H9 (cell line): ENCODE data around the gene KAZN. TPM values are rescaled to one million over a fixed set of nuclear protein-coding genes. Genes with fewer than 3 reads are reported as not detected.

Experiments
- DNase-seq: peaks from one replicate; pipeline ENCODE4 v3.0.0-alpha.2; 2017
- H2AFZ ChIP-seq: one replicate; pipeline ENCODE4 v1.6.1; 2013; ENCODE audit warnings: mild to moderate bottlenecking, low read length, control low read depth, moderate library complexity
- H2AK5ac ChIP-seq: 2 replicates; pipeline ENCODE4 v1.6.1; 2013; ENCODE audit warnings: low read length, control low read depth, mixed read lengths; ENCODE audit not compliant: insufficient read length
- H2BK120ac ChIP-seq: one replicate; pipeline ENCODE4 v1.6.1; 2013; ENCODE audit warnings: low read depth, mild to moderate bottlenecking, low read length, control low read depth, inconsistent platforms; ENCODE audit not compliant: poor library complexity, severe bottlenecking
- H2BK12ac ChIP-seq: 2 replicates; pipeline ENCODE4 v1.6.1; 2013; ENCODE audit warnings: low read length, control low read depth, mixed read lengths, low read depth; ENCODE audit not compliant: insufficient read length
- H2BK15ac ChIP-seq: 2 replicates; pipeline ENCODE4 v1.6.1; 2013; ENCODE audit warnings: low read depth, low read length, control low read depth
- H2BK20ac ChIP-seq: one replicate; pipeline ENCODE4 v1.6.1; 2013; ENCODE audit warnings: low read depth, mild to moderate bottlenecking, low read length, control low read depth, inconsistent platforms; ENCODE audit not compliant: poor library complexity, severe bottlenecking
- H2BK5ac ChIP-seq: 2 replicates; pipeline ENCODE4 v1.6.1; 2013; ENCODE audit warnings: low read length, control low read depth, mixed read lengths; ENCODE audit not compliant: insufficient read length
- H3K14ac ChIP-seq: 2 replicates; pipeline ENCODE4 v1.6.1; 2013; ENCODE audit warnings: low read length, control low read depth; ENCODE audit not compliant: insufficient read depth
- H3K18ac ChIP-seq: 2 replicates; pipeline ENCODE4 v1.6.1; 2013; ENCODE audit warnings: low read depth, mild to moderate bottlenecking, mixed read lengths, low read length, control low read depth; ENCODE audit not compliant: insufficient read length
- H3K23ac ChIP-seq: 2 replicates; pipeline ENCODE4 v1.6.1; 2013; ENCODE audit warnings: low read length, control low read depth, mixed read lengths, low read depth; ENCODE audit not compliant: insufficient read length
- H3K23me2 ChIP-seq: 2 replicates; pipeline ENCODE4 v1.6.1; 2013; ENCODE audit warnings: low read depth, mild to moderate bottlenecking, mixed read lengths, low read length, control low read depth; ENCODE audit not compliant: insufficient read length, poor library complexity, severe bottlenecking
- H3K27ac ChIP-seq: 2 replicates; pipeline ENCODE4 v1.5.1; 2013; ENCODE audit warnings: low read length, control low read depth, mixed read lengths, low read depth; ENCODE audit not compliant: insufficient read length
- H3K27me3 ChIP-seq: 2 replicates; pipeline ENCODE4 v1.6.1; 2013; ENCODE audit warnings: low read length, control low read depth, inconsistent platforms; ENCODE audit not compliant: insufficient read depth
- H3K4ac ChIP-seq: 2 replicates; pipeline ENCODE4 v1.6.1; 2013; ENCODE audit warnings: low read depth, mild to moderate bottlenecking, control low read depth, inconsistent platforms, low read length, moderate library complexity
- H3K4me1 ChIP-seq: 2 replicates; pipeline ENCODE4 v1.6.1; 2013; ENCODE audit warnings: low read length, control low read depth, inconsistent platforms; ENCODE audit not compliant: insufficient read depth
- H3K4me2 ChIP-seq: 2 replicates; pipeline ENCODE4 v1.6.1; 2013; ENCODE audit warnings: low read length, control low read depth, mixed read lengths; ENCODE audit not compliant: insufficient read length, insufficient read depth
- H3K56ac ChIP-seq: 2 replicates; pipeline ENCODE4 v1.6.1; 2013; ENCODE audit warnings: low read depth, mild to moderate bottlenecking, mixed read lengths, low read length, control low read depth; ENCODE audit not compliant: insufficient read length
- H3K79me1 ChIP-seq: 2 replicates; pipeline ENCODE4 v1.6.1; 2013; ENCODE audit warnings: low read depth, mild to moderate bottlenecking, moderate library complexity, low read length, control low read depth, inconsistent platforms; ENCODE audit not compliant: insufficient read depth, poor library complexity, severe bottlenecking
- H3K79me2 ChIP-seq: 2 replicates; pipeline ENCODE4 v1.6.1; 2013; ENCODE audit warnings: low read length, control low read depth, inconsistent platforms; ENCODE audit not compliant: insufficient read depth
- H3K9ac ChIP-seq: 2 replicates; pipeline ENCODE4 v1.6.1; 2013; ENCODE audit warnings: low read length, control low read depth, mixed read lengths; ENCODE audit not compliant: insufficient read length; ENCODE audit errors: extremely low read depth
- H3K9me3 ChIP-seq: one replicate; pipeline ENCODE4 v1.6.1; 2013; ENCODE audit warnings: low read depth, low read length, inconsistent platforms; ENCODE audit not compliant: control insufficient read depth
- H3T11ph ChIP-seq: one replicate; pipeline ENCODE4 v1.6.1; 2013; ENCODE audit warnings: mild to moderate bottlenecking, low read length, control low read depth, inconsistent platforms
- H4K20me1 ChIP-seq: one replicate; pipeline ENCODE4 v1.6.1; 2013; ENCODE audit not compliant: control insufficient read depth, insufficient read length, insufficient read depth
- H4K5ac ChIP-seq: 2 replicates; pipeline ENCODE4 v1.6.1; 2013; ENCODE audit warnings: low read depth, mild to moderate bottlenecking, mixed read lengths, low read length, control low read depth; ENCODE audit not compliant: insufficient read length
- H4K8ac ChIP-seq: replicated peaks from 2 replicates; pipeline ENCODE4 v1.6.1; 2013; ENCODE audit warnings: low read length, control low read depth, mixed read lengths, low read depth; ENCODE audit not compliant: insufficient read length
- H4K91ac ChIP-seq: 2 replicates; pipeline ENCODE4 v1.6.1; 2013; ENCODE audit warnings: low read depth, mild to moderate bottlenecking, moderate library complexity, mixed read lengths, low read length, control low read depth; ENCODE audit not compliant: insufficient read length
- H3K27ac Mint-ChIP-seq, 3 experiments: 2 replicates in 2 of 3; 3 replicates in 1 of 3; pipeline ENCODE4 v1.8.0; 2020 to 2021; ENCODE audit warnings: mixed read lengths in 3 of 3, mild to moderate bottlenecking in 1 of 3, moderate library complexity in 1 of 3
- H3K27me3 Mint-ChIP-seq: 2 replicates; pipeline ENCODE4 v1.8.0; 2021; ENCODE audit warnings: low read depth, mild to moderate bottlenecking, moderate library complexity, mixed read lengths
- H3K36me3 Mint-ChIP-seq, 3 experiments: 2 replicates in 2 of 3; 3 replicates in 1 of 3; pipeline ENCODE4 v1.8.0; 2020 to 2021; ENCODE audit warnings: low read depth in 3 of 3, mixed read lengths in 3 of 3; ENCODE audit not compliant: insufficient read depth in 1 of 3
- H3K4me1 Mint-ChIP-seq, 2 experiments: 2 replicates each; pipeline ENCODE4 v1.8.0; 2020; ENCODE audit warnings: mixed read lengths in 2 of 2
- H3K4me3 Mint-ChIP-seq, 2 experiments: 2 replicates in 1 of 2; 3 replicates in 1 of 2; pipeline ENCODE4 v1.8.0; 2020 to 2021; ENCODE audit warnings: mild to moderate bottlenecking in 2 of 2, mixed read lengths in 2 of 2, moderate library complexity in 1 of 2
- H3K9me3 Mint-ChIP-seq, 2 experiments: 2 replicates in 1 of 2; 3 replicates in 1 of 2; pipeline ENCODE4 v1.8.0; 2020; ENCODE audit warnings: mild to moderate bottlenecking in 2 of 2, mixed read lengths in 2 of 2, moderate library complexity in 1 of 2
- WGBS: extraction: QIAGEN DNeasy Blood & Tissue Kit; methylation state at CpG from one replicate; pipeline ENCODE4 v1.1.7; 2013; ENCODE audit warnings: missing lambda C conversion rate, low lambda C conversion rate, mixed read lengths; ENCODE audit not compliant: insufficient read length; ENCODE audit errors: extremely low coverage; 5-methylcytosine and 5-hydroxymethylcytosine counted together
- total RNA-seq: library from RNA; stranded (reverse); gene quantifications from 2 replicates; pipeline ENCODE4 v1.2.1, GENCODE V29; 2021
- TF ChIP-seq, protein P1 (sequence below): fragments of 200-600 bp; sonication (generic); conservative IDR thresholded peaks from 3 replicates; pipeline ENCODE4 v1.8.0; 2021; ENCODE audit warnings: antibody characterized with exemption, mild to moderate bottlenecking

The KAZN gene
- total RNA-seq, 1 experiment from 2014 or later, result 7.6 TPM

DNA sequence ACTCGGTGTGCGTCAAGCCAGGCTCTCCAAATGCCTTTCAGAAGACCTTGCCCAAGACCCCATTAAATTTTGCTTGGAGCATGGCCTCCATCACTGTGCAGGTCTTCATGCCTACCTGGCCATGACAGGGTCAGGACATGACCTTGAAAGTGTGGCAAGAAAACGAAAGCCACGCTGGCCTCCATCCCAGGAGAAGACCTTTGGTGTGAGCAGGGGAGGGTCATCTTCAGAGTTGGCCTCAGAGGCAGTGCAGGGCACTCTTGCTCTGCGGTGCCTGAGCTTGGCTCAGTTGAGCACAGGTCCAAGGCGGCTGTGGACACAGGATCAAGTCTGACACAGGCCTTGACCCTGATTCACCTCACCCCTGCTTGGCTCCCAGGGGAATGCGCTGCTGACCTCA lies 373.6 kb downstream of the KAZN start:
- TF ChIP-seq, protein P1, sequence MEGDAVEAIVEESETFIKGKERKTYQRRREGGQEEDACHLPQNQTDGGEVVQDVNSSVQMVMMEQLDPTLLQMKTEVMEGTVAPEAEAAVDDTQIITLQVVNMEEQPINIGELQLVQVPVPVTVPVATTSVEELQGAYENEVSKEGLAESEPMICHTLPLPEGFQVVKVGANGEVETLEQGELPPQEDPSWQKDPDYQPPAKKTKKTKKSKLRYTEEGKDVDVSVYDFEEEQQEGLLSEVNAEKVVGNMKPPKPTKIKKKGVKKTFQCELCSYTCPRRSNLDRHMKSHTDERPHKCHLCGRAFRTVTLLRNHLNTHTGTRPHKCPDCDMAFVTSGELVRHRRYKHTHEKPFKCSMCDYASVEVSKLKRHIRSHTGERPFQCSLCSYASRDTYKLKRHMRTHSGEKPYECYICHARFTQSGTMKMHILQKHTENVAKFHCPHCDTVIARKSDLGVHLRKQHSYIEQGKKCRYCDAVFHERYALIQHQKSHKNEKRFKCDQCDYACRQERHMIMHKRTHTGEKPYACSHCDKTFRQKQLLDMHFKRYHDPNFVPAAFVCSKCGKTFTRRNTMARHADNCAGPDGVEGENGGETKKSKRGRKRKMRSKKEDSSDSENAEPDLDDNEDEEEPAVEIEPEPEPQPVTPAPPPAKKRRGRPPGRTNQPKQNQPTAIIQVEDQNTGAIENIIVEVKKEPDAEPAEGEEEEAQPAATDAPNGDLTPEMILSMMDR, result no peak
- Histone ChIP-seq H4K91ac (no peak overlapping the region), H3K4me1 (no peaks in the 10 kb centered on the region), H3K56ac (no peak overlapping the region), H3K18ac (no peak overlapping the region), H4K20me1 (no peaks in the 10 kb centered on the region), H3K79me1 (no peaks in the 10 kb centered on the region), H4K8ac (no peak overlapping the region), H3K9ac (no peak overlapping the region), H3T11ph (no peak overlapping the region), H2BK5ac (no peak overlapping the region), H3K27me3 (no peaks in the 10 kb centered on the region), H2BK15ac (no peak overlapping the region), H3K23ac (no peak overlapping the region), H3K79me2 (no peaks in the 10 kb centered on the region), H3K4ac (no peak overlapping the region), H2BK12ac (no peak overlapping the region), H3K14ac (no peak overlapping the region), H3K4me2 (no peak overlapping the region), H2AFZ (no peak overlapping the region), H2BK120ac (no peak overlapping the region), H3K9me3 (no peaks in the 10 kb centered on the region), H2AK5ac (no peak overlapping the region), H2BK20ac (no peak overlapping the region), H4K5ac (no peak overlapping the region), H3K23me2 (no peaks in the 10 kb centered on the region), H3K27ac (no peak overlapping the region)
- peaks cover 8 to 10% (median 10%) of the 10 kb centered on the region in 3 experiments; a peak in 6 of 7 replicates for H3K36me3 Mint-ChIP-seq
- H3K4me3 Mint-ChIP-seq, result no peak overlapping the region
- DNase-seq, result no peak
- peaks cover 4% of the 10 kb centered on the region for H3K27me3 Mint-ChIP-seq
- H3K27ac Mint-ChIP-seq, result no peak overlapping the region
- H3K4me1 Mint-ChIP-seq, result peaks cover 12 to 24% of the 10 kb centered on the region in 2 experiments
- H3K9me3 Mint-ChIP-seq, result peaks cover 10 to 13% of the 10 kb centered on the region in 2 experiments
- no CpG with 5 or more reads among the region's 7 CpGs for WGBS
